GM06990 (cell line): Measurements from ENCODE around the gene SINHCAF.

Experiments
- DNase-seq: peaks from one replicate; pipeline ENCODE4 v3.0.0-alpha.2; 2011; ENCODE audit not compliant: insufficient read length; ENCODE audit errors: extremely low read depth
- H3K27me3 ChIP-seq: replicated peaks from 2 replicates; pipeline ENCODE4 v1.6.0; 2011; ENCODE audit warnings: low read length; ENCODE audit not compliant: control insufficient read depth, insufficient read depth
- H3K36me3 ChIP-seq: 2 replicates; pipeline ENCODE4 v1.5.1; 2011; ENCODE audit warnings: low read length; ENCODE audit not compliant: control insufficient read depth, insufficient read depth
- H3K4me3 ChIP-seq: replicated peaks from 2 replicates; pipeline ENCODE4 v1.5.1; 2011; ENCODE audit warnings: low read depth, mild to moderate bottlenecking, control low read depth, low read length
- TF ChIP-seq, protein P1 (sequence below): IDR thresholded peaks from 2 replicates; pipeline ENCODE4 v1.5.1; 2011; ENCODE audit warnings: low read length, control low read depth, mild to moderate bottlenecking, inconsistent platforms; ENCODE audit not compliant: insufficient read depth, poor library complexity, severe bottlenecking

Gene SINHCAF

DNA sequence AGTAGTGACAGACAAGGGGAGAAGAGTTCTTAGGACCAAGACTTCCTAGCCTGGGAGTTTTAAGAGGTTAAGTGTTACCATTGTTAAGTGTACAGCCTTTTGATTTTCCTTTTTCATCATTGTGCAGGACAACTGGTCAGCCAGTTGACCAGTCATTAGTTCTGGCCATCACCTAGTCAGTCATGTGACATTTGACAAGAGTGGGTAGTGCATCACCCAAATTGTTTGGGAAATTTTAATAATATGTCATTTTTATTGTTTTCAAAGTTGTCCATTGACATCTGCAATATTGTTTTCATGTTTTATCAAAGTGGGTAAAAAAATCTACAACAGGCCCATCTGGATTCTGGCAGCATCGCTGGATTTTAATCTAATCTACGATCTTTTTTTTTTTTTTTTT, 15.5 kb downstream of the SINHCAF start:
- DNase-seq, result no peak
- peaks cover 3% of the 10 kb centered on the region for H3K36me3 ChIP-seq
- no peak overlapping the region for H3K4me3 ChIP-seq
- no peaks in the 10 kb centered on the region for H3K27me3 ChIP-seq
- TF ChIP-seq, protein P1, sequence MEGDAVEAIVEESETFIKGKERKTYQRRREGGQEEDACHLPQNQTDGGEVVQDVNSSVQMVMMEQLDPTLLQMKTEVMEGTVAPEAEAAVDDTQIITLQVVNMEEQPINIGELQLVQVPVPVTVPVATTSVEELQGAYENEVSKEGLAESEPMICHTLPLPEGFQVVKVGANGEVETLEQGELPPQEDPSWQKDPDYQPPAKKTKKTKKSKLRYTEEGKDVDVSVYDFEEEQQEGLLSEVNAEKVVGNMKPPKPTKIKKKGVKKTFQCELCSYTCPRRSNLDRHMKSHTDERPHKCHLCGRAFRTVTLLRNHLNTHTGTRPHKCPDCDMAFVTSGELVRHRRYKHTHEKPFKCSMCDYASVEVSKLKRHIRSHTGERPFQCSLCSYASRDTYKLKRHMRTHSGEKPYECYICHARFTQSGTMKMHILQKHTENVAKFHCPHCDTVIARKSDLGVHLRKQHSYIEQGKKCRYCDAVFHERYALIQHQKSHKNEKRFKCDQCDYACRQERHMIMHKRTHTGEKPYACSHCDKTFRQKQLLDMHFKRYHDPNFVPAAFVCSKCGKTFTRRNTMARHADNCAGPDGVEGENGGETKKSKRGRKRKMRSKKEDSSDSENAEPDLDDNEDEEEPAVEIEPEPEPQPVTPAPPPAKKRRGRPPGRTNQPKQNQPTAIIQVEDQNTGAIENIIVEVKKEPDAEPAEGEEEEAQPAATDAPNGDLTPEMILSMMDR, result no peak

- TF ChIP-seq, protein P1, result no peak
- DNase-seq, result no peak
- H3K4me3 ChIP-seq, result no peak overlapping the region
- H3K36me3 ChIP-seq, result peaks cover 6% of the 10 kb centered on the region
- no peaks in the 10 kb centered on the region for H3K27me3 ChIP-seq
These were observed 16.7 kb downstream of the SINHCAF start for GRCh38 chr12:31309279-31309678.

- H3K4me3 ChIP-seq, result no peak overlapping the region
- H3K27me3 ChIP-seq, result no peaks in the 10 kb centered on the region
- peaks cover 9% of the 10 kb centered on the region for H3K36me3 ChIP-seq
- DNase-seq, result no peak
- TF ChIP-seq, protein P1, result no peak
These were observed 17.8 kb downstream of the SINHCAF start for GRCh38 chr12:31308116-31308515.

DNA sequence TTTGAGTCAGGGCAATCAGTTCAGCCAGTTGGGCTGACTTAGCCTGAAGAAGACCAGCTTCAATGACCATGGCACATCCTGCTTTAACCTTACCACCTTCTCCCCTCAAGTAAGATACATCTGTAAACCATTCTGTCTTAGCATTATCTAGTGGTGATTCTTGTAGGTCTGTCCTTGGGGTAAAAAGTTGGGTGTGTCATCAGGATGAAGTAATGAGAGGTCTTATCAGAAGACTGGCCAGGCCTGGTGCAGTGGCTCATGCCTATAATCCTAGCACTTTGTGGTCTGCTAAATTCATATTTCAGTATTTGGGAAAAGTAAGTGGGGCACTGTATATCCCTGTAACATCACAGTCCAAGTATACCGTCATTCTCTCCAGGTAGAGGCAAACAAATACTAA, 19.1 kb downstream of the SINHCAF start:
- peaks cover 11% of the 10 kb centered on the region for H3K36me3 ChIP-seq
- DNase-seq, result no peak
- H3K4me3 ChIP-seq, result no peak overlapping the region
- no peaks in the 10 kb centered on the region for H3K27me3 ChIP-seq
- TF ChIP-seq, protein P1, result no peak

DNA sequence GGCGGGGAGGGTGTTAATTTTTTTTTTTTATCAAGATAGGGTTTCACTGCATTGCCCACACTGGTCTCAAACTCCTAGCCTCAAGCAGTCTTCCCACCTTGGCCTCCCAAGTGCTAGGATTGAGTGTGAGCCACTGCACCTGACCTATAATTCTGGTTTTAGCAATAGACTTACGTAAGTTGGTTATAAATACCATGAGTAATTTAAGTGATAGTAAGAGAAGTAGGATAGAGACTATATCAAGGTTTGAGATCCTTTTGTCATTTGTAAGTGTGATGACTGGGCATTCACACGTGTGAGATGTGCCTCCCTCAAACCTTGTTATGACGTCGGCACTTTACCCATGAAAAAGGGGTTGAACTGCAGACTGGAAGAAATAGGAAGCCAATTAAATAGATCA, 22.5 kb downstream of the SINHCAF start:
- TF ChIP-seq, protein P1, result no peak
- no peak overlapping the region for H3K4me3 ChIP-seq
- no peaks in the 10 kb centered on the region for H3K27me3 ChIP-seq
- no peak for DNase-seq
- H3K36me3 ChIP-seq, result peaks cover 10% of the 10 kb centered on the region

DNA sequence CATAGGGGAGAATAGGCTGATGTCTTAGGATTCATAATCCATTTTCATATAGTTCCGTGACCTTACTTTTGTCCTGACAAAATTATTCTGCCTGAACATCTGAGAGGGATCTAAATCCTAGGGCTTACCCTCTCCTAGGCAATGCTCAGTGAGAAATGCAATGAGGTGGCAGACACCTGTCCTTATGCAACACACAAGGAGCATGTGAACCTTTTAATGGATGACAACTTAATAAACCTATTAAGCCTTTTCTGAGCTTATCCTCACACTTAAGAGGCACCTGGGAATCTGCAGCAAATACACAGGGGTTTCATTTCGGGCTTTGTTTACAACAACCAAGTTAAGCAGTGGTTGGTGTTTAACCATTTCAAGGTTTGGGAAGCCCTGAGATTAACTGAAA, 24.6 kb downstream of the SINHCAF start:
- no peak for DNase-seq
- no peak overlapping the region for H3K4me3 ChIP-seq
- peaks cover 11% of the 10 kb centered on the region for H3K36me3 ChIP-seq
- TF ChIP-seq, protein P1, result no peak
- no peaks in the 10 kb centered on the region for H3K27me3 ChIP-seq
